ENCODE measurements around the gene WFS1. TPM values are rescaled to one million over a fixed set of nuclear protein-coding genes. Genes with fewer than 3 reads are reported as not detected.

Gene WFS1
- polyA plus RNA-seq, 1 experiment, result 46.8 TPM

GRCh38 chr4:6270636-6271121 lies 1.0 kb downstream of the WFS1 start:
- H3K27me3 ChIP-seq (ENCODE audit: control insufficient read depth, insufficient read depth, low read length), result peaks cover 7% of the 10 kb centered on the region
- DNase-seq (ENCODE audit: low read depth, low spot score), result no peak
- ChIA-PET POLR2A (no interaction called here), CTCF (interaction anchor here (0.9 to 19.8 kb wide), 4 partner anchors 13 to 58 kb away, joined by 3 to 310 read pairs (median 14); no protein-coding TSS in a partner anchor)
- TF ChIP-seq, protein P1, sequence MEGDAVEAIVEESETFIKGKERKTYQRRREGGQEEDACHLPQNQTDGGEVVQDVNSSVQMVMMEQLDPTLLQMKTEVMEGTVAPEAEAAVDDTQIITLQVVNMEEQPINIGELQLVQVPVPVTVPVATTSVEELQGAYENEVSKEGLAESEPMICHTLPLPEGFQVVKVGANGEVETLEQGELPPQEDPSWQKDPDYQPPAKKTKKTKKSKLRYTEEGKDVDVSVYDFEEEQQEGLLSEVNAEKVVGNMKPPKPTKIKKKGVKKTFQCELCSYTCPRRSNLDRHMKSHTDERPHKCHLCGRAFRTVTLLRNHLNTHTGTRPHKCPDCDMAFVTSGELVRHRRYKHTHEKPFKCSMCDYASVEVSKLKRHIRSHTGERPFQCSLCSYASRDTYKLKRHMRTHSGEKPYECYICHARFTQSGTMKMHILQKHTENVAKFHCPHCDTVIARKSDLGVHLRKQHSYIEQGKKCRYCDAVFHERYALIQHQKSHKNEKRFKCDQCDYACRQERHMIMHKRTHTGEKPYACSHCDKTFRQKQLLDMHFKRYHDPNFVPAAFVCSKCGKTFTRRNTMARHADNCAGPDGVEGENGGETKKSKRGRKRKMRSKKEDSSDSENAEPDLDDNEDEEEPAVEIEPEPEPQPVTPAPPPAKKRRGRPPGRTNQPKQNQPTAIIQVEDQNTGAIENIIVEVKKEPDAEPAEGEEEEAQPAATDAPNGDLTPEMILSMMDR (IDR thresholded peaks at IDR 0.05; ENCODE audit: low read depth, low read length), result no peak
- peak overlapping the region; percentile 82 for H3K4me3 ChIP-seq (ENCODE audit: low read depth, low read length)
- H3K27ac ChIP-seq (ENCODE audit: low read depth, low read length), result no peak overlapping the region
- H3K9me3 ChIP-seq (ENCODE audit: control insufficient read depth, insufficient read depth, low read length), result no peaks in the 10 kb centered on the region; the same call in 1 of the 2 replicates

GRCh38 chr4:6271206-6271605 lies 1.6 kb downstream of the WFS1 start:
- POLR2A ChIA-PET, result no interaction called here
- Histone ChIP-seq H3K4me3 (ENCODE audit: low read depth, low read length) (peak overlapping the region; percentile 82), H3K9me3 (ENCODE audit: control insufficient read depth, insufficient read depth, low read length) (no peaks in the 10 kb centered on the region; the same call in 1 of the 2 replicates), H3K27ac (ENCODE audit: low read depth, low read length) (no peak overlapping the region), H3K27me3 (ENCODE audit: control insufficient read depth, insufficient read depth, low read length) (peaks cover 5% of the 10 kb centered on the region)
- TF ChIP-seq, protein P1 (IDR thresholded peaks at IDR 0.05; ENCODE audit: low read depth, low read length), result no peak
- no peak for DNase-seq (ENCODE audit: low read depth, low spot score)
- CTCF ChIA-PET, result interaction anchor here (1.2 to 19.8 kb wide), 3 partner anchors 13 to 57 kb away, joined by 4 to 310 read pairs (median 25); no protein-coding TSS in a partner anchor

- TF ChIP-seq, protein P1 (IDR thresholded peaks at IDR 0.05; ENCODE audit: low read depth, low read length), result no peak
- Histone ChIP-seq H3K4me3 (ENCODE audit: low read depth, low read length) (0 out of 2 replicates have a peak overlapping the region, but pooled peaks have one; percentile 17), H3K9me3 (ENCODE audit: control insufficient read depth, insufficient read depth, low read length) (no peaks in the 10 kb centered on the region; the same call in 1 of the 2 replicates), H3K27ac (ENCODE audit: low read depth, low read length) (peak overlapping the region; percentile 39), H3K27me3 (ENCODE audit: control insufficient read depth, insufficient read depth, low read length) (peaks cover 5% of the 10 kb centered on the region)
- POLR2A ChIA-PET, result no interaction called here
- CTCF ChIA-PET, result interaction anchor here (3.2 to 19.8 kb wide), 2 partner anchors 22 to 57 kb away, joined by 15 to 310 read pairs; no protein-coding TSS in a partner anchor
- DNase-seq (ENCODE audit: low read depth, low spot score), result no peak
Measured at GRCh38 chr4:6271701-6272465, 2.2 kb downstream of the WFS1 start.

GRCh38 chr4:6272863-6273660 lies 3.4 kb downstream of the WFS1 start:
- CTCF ChIA-PET, result interaction anchor here (3.2 to 19.8 kb wide), 2 partner anchors 23 to 56 kb away, joined by 15 to 310 read pairs; no protein-coding TSS in a partner anchor
- POLR2A ChIA-PET, result interaction anchor here (1.0 kb wide), 1 partner anchor 25 kb away, joined by 3 read pairs; no protein-coding TSS in a partner anchor
- H3K4me3 ChIP-seq (ENCODE audit: low read depth, low read length), result peak overlapping the region; percentile 39
- H3K9me3 ChIP-seq (ENCODE audit: control insufficient read depth, insufficient read depth, low read length), result no peaks in the 10 kb centered on the region; the same call in 1 of the 2 replicates
- peaks cover 2% of the 10 kb centered on the region for H3K27me3 ChIP-seq (ENCODE audit: control insufficient read depth, insufficient read depth, low read length)
- peak overlapping the region; percentile 96 for H3K27ac ChIP-seq (ENCODE audit: low read depth, low read length)
- TF ChIP-seq, protein P1 (IDR thresholded peaks at IDR 0.05; ENCODE audit: low read depth, low read length), result 0 out of 2 replicates have a peak, but pooled peaks have one; percentile 1
- DNase-seq (ENCODE audit: low read depth, low spot score), result peak; percentile 75

Data from AG04450 (cell line).